ENCODE data around the gene CCDC40.

The CCDC40 gene

DNA sequence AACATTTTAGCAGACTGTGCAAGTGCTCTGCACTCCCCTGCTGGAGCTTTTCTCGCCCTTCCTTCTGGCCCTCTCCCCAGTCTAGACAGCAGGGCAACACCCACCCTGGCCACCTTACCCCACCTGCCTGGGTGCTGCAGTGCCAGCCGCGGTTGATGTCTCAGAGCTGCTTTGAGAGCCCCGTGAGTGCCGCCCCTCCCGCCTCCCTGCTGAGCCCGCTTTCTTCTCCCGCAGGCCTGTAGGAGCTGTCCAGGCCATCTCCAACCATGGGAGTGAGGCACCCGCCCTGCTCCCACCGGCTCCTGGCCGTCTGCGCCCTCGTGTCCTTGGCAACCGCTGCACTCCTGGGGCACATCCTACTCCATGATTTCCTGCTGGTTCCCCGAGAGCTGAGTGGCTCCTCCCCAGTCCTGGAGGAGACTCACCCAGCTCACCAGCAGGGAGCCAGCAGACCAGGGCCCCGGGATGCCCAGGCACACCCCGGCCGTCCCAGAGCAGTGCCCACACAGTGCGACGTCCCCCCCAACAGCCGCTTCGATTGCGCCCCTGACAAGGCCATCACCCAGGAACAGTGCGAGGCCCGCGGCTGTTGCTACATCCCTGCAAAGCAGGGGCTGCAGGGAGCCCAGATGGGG lies 68.0 kb downstream of the CCDC40 start:
- DNase-seq, result no peak

- no peak for DNase-seq
Measured at GRCh38 chr17:80104956-80105375, 68.5 kb downstream of the CCDC40 start.

GRCh38 chr17:80105762-80106161 lies 69.3 kb downstream of the CCDC40 start:
- peak; percentile 47 for DNase-seq

DNA sequence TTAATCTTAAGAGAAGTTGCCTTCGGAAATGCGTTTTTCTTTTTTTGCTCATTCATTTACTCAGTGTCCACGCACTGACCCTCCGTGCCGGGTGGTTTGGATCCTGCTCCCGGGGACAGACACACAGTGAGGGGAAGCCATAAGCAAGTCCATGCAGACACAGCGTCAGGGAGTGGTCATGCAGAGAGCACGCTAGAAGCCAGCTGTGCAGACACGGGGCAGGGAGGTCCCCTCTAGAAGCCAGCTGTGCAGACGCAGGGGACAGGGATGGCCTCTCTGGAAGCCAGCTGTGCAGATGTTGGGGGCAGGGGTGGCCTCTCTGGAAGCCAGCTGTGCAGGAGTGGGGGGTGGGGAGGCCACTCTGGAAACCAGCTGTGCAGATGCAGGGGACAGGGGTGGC lies 69.7 kb downstream of the CCDC40 start:
- no peak for DNase-seq

DNA sequence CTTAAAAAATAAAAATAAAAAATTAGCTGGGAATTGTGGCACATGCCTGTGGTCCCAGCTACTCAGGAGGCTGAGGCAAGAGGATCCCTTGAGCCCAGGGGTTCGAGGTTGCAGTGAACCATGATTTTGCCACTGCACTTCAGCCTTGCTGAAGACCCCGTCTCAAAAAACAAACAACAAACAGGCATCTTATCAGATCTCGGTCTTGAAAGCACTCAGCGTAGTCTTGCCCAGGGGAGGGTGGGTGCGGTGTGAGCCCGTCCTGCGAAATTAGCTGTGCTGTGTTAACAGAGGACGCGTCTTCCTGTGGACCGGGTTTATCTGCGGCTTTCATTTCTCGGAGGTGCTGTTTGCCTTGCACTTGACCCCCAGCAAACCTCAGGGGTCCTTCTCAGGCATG lies 70.3 kb downstream of the CCDC40 start:
- no peak for DNase-seq

DNA sequence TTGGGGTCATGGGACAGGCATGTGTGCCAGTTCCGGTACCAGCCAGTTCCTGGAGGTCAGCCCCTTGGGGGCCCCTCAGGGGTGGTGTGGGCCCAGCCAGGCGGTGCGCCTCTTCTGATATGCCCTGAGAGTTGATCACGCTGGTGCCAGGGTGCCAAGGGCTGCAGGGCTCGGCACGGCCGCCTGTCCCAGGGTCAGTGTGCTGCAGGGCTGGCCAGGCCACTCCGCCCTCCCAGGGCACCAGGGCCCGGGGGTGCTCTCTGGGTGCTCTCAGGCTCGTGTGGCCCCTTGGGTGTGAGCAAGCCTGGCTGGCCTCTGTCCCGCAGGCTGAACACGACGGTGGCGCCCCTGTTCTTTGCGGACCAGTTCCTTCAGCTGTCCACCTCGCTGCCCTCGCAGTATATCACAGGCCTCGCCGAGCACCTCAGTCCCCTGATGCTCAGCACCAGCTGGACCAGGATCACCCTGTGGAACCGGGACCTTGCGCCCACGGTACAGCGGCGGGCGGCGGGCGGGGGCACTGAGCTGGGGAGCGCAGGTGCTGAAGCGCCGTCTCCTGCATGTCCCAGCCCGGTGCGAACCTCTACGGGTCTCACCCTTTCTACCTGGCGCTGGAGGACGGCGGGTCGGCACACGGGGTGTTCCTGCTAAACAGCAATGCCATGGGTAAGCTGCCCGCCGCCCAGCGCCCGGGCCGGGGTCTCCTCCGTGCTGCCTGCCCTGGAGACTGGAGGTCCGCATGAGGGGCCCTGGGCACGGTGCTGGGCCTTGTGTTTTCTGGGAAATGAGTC lies 71.0 kb downstream of the CCDC40 start:
- DNase-seq, result no peak

GRCh38 chr17:80108036-80108971 lies 71.9 kb downstream of the CCDC40 start:
- DNase-seq, result no peak

DNA sequence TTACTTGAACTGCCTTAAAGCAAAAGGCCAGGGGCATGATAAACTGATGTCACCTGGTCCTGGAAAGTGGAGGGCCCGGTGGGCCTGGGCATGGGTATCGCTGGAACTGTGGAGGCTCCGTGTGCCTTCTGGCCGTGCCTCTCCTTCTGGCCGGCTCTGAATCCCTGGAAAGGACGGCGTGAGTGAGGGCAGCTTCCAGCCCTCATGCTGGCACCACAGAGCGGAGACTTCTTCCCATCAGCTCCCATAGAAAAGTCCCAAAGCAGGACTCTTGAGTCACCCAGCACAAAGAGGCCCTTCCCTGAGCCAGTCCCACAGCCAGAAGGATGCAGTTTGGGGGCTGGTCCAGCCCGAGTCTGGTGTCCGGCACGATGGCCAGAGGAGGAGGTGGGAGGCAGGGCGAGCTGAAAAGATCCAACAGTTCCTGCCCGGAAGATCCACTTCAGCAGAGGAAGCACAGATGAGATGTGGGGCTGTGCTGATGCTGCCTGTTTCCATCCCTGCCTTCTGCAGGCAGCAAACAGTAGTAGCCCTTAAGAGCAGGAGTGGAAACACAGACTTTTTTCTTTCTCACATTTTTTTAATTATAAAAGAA lies 72.7 kb downstream of the CCDC40 start:
- no peak for DNase-seq

GRCh38 chr17:80109713-80110446 lies 73.4 kb downstream of the CCDC40 start:
- DNase-seq, result no peak

GRCh38 chr17:80110447-80110812 lies 74.0 kb downstream of the CCDC40 start:
- no peak for DNase-seq

DNA sequence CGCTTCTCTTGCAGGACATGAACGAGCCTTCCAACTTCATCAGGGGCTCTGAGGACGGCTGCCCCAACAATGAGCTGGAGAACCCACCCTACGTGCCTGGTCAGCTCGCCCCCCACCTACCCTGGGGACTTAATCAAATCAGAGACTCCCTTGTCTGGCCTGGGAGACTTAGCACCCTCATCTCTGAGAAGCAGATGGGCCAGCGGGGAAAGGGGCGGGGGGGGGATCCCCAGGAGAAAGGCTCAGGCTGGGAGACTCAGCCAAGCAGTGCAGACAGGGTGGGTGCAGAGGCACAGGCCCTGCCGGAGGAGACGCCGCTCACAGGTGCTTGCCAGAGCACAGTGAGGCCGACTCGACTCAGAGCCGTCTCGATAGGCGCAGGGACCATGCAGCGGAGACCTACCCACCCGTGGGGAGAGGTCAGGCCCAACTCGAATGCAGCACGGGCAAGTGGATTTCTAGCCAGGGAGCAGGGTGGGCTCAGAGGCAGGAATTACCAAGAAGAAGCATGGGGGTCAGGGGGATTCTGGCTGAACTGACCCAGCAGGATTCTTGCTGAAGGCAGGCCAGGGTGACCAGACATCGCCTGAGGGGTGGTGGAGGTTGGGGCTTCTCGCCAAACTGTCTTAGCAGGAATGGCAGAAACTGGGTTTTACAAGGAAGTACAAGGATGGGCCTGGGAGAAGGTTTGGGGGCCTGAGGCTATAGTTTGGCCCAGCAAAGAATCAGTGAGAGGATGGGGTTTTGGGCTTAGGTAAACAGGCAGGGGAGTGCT lies 74.7 kb downstream of the CCDC40 start:
- DNase-seq, result no peak

GRCh38 chr17:80111702-80112470 lies 75.4 kb downstream of the CCDC40 start:
- DNase-seq, result no peak

DNA sequence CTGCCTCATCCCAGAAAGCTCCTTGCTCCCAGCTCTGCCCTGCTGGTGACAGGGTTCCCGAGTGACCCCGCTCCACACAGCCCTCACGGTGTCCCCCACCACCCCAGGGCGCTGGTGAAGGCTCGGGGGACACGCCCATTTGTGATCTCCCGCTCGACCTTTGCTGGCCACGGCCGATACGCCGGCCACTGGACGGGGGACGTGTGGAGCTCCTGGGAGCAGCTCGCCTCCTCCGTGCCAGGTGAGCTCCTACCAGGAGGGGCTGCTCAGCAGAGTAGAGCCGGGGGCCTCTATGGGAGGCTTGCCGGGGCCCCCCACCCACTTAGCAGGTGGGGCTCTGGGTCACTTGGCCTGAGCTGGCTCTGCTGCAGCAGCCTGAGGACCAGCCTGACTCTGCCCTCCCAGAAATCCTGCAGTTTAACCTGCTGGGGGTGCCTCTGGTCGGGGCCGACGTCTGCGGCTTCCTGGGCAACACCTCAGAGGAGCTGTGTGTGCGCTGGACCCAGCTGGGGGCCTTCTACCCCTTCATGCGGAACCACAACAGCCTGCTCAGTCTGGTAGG lies 76.1 kb downstream of the CCDC40 start:
- DNase-seq, result no peak

- DNase-seq, result no peak
Measured at GRCh38 chr17:80113033-80113484, 76.6 kb downstream of the CCDC40 start.

DNA sequence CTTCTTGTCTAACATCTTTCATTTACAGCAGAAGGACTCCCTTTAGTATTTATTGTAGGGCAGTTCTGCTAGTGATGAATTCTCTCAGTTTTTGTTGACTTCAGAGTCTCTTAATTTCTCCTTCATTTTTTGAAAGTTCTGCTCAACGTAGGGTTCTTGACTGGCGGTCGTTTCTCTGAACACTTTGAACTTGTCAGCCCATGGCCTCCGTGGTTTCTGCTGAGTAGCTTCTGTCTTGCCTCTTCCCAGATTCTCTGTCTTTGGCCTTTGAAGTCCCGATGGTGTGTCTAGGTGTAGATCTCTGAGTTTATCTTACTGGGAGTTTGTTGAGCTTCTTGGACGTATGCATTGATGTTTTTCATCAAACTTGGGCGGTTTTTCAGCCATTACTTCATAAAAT lies 78.3 kb downstream of the CCDC40 start:
- no peak for DNase-seq

DNA sequence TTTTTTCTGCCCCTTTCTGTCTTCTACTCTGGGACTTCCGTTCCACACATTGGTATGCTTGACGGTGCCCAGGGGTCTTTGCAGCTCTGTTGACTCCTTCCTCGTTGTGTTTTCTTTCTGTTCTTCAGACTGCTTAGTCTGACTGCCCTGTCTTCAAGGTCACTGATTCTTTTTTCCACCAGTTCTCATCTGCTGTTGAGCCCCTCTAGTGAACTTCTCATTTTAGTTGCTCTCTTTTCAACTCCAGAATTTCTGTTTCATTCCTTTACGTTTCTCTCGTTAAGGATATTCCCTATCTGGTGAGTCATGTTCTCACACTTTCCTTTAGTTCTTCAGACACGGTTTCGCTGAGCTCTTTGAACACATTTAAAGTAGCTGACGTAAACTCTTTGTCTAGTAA lies 78.7 kb downstream of the CCDC40 start:
- DNase-seq, result no peak

DNA sequence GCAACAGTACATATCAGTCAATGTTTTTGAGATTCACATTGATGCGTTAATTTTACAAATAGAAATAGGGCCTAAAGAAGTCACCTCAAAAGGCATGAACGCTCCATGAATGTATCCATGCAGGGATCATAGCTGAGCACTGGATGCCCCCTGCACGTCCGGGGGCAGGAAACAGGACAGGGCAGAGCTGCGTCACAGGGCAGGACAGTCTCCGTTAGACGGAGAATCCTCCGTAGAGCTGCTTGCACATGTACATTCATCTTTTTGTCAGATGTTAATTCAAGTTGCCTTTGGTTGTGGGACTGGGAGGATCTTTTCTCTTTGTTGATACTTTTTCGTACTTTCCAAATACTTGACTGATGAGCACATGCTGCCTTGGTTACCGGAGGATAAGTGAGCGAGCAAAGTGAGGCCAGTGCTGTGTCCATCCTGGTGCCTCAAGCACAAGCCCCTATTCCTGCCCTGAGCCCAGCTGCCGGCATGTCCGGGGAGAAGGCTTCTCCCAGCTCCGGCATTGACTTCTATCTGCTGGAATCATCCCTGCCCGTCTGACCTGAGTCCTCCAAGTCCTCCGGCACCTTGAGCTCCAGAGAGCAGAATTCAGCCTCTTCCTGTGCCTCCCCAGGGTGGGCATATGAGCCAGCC lies 80.0 kb downstream of the CCDC40 start:
- DNase-seq, result no peak

- no peak for DNase-seq
Measured at GRCh38 chr17:80116921-80117380, 80.5 kb downstream of the CCDC40 start.
